DOHH2 (cell line): ENCODE results near the gene SPECC1L.

Experiments
- EZH2phosphoT487 ChIP-seq: fragments of 200-600 bp; sonication (generic); IDR thresholded peaks from 2 replicates; pipeline ENCODE4 v1.6.1; 2017; ENCODE audit warnings: borderline replicate concordance, mild to moderate bottlenecking, antibody characterized with exemption, low read length, moderate library complexity, mixed read lengths
- TF ChIP-seq, protein P1 (sequence below): fragments of 200-600 bp; sonication (generic); IDR thresholded peaks from one replicate; pipeline ENCODE4 v1.5.1; 2014; ENCODE audit warnings: antibody characterized with exemption, mild to moderate bottlenecking, low read depth, low read length; ENCODE audit not compliant: poor library complexity, severe bottlenecking

GRCh38 chr22:24384131-24384530 lies 113.5 kb downstream of the SPECC1L start:
- TF ChIP-seq, protein P1, sequence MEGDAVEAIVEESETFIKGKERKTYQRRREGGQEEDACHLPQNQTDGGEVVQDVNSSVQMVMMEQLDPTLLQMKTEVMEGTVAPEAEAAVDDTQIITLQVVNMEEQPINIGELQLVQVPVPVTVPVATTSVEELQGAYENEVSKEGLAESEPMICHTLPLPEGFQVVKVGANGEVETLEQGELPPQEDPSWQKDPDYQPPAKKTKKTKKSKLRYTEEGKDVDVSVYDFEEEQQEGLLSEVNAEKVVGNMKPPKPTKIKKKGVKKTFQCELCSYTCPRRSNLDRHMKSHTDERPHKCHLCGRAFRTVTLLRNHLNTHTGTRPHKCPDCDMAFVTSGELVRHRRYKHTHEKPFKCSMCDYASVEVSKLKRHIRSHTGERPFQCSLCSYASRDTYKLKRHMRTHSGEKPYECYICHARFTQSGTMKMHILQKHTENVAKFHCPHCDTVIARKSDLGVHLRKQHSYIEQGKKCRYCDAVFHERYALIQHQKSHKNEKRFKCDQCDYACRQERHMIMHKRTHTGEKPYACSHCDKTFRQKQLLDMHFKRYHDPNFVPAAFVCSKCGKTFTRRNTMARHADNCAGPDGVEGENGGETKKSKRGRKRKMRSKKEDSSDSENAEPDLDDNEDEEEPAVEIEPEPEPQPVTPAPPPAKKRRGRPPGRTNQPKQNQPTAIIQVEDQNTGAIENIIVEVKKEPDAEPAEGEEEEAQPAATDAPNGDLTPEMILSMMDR, result no peak
- no peak for TF ChIP-seq EZH2phosphoT487
